ENCODE results near the gene MMP25.

Gene MMP25

GRCh38 chr16:3042376-3042775 lies 4.0 kb upstream of the MMP25 start:
- DNase-seq (ENCODE audit: low spot score): no peak
- no peak for TF ChIP-seq CTCF (IDR thresholded peaks at IDR 0.05)
- Histone ChIP-seq H3K4me3 (no peak overlapping the region), H3K27ac (no peak overlapping the region)

GRCh38 chr16:3044708-3045107 lies 1.7 kb upstream of the MMP25 start:
- Histone ChIP-seq H3K27ac (no peak overlapping the region), H3K4me3 (no peak overlapping the region)
- DNase-seq (ENCODE audit: low spot score): no peak
- no peak for TF ChIP-seq CTCF (IDR thresholded peaks at IDR 0.05)

GRCh38 chr16:3046641-3047386 lies 453 bp downstream of the MMP25 start:
- TF ChIP-seq CTCF (IDR thresholded peaks at IDR 0.05): no peak
- Histone ChIP-seq H3K4me3 (peak overlapping the region; percentile 69), H3K27ac (no peak overlapping the region)
- no peak for DNase-seq (ENCODE audit: low spot score)

- Histone ChIP-seq H3K4me3 (no peak overlapping the region), H3K27ac (no peak overlapping the region)
- DNase-seq (ENCODE audit: low spot score): no peak
- no peak for TF ChIP-seq CTCF (IDR thresholded peaks at IDR 0.05)
Measured at GRCh38 chr16:3047387-3047720, 993 bp downstream of the MMP25 start.

- no peak for TF ChIP-seq CTCF (IDR thresholded peaks at IDR 0.05)
- no peak for DNase-seq (ENCODE audit: low spot score)
- no peak overlapping the region for H3K4me3 ChIP-seq
- no peak overlapping the region for H3K27ac ChIP-seq
Measured at GRCh38 chr16:3049921-3050481, 3.6 kb downstream of the MMP25 start.

- H3K4me3 ChIP-seq: no peak overlapping the region
- TF ChIP-seq CTCF (IDR thresholded peaks at IDR 0.05): no peak
- no peak for DNase-seq (ENCODE audit: low spot score)
- no peak overlapping the region for H3K27ac ChIP-seq
Measured at GRCh38 chr16:3050487-3050886, 4.1 kb downstream of the MMP25 start.

- TF ChIP-seq CTCF (IDR thresholded peaks at IDR 0.05): no peak
- Histone ChIP-seq H3K27ac (no peak overlapping the region), H3K4me3 (no peak overlapping the region)
- no peak for DNase-seq (ENCODE audit: low spot score)
Measured at GRCh38 chr16:3051009-3051408, 4.6 kb downstream of the MMP25 start.

All from coronary artery (tissue), 2 donors.